HepG2 (cell line): ENCODE measurements around the gene GARIN6. TPM values are rescaled to one million over a fixed set of nuclear protein-coding genes. Genes with fewer than 3 reads are reported as not detected.

Experiments
- ATAC-seq: fragments of 200-7000 bp; cut with Tn5 transposase; 3 replicates; pipeline ENCODE4 v1.9.1; 2020; ENCODE audit warnings: mild to moderate bottlenecking, moderate library complexity
- BruUV-seq: library from RNA; stranded (reverse); fragments of 400-500 nt; replicated peaks from 2 replicates; lab custom pipeline; 2021; lab: Mats Ljungman, UMichigan
- CTCF ChIA-PET: fragments of 300-600 bp; formaldehyde crosslinking; extraction: SDS; loops from one replicate; lab custom pipeline; 2021; ENCODE audit warnings: low total read pairs, inconsistent platforms, low intra/inter-chr PET ratio; lab: Yijun Ruan, JAX
- POLR2A ChIA-PET: fragments of 350-600 bp; sonication (Branson Sonifier 250); formaldehyde crosslinking; loops from one replicate; lab custom pipeline; 2020; ENCODE audit warnings: antibody characterized with exemption, inconsistent platforms; lab: Yijun Ruan, JAX
- DNase-seq: peaks from one replicate; pipeline ENCODE4 v3.0.0-alpha.2; 2015; ENCODE audit warnings: low spot score
- FAIRE-seq: peaks from 3 replicates; lab custom pipeline; 2011; peaks lifted over from hg19 to GRCh38; lab: Jason Lieb, UNC
- H2AFZ ChIP-seq: one replicate; pipeline ENCODE4 v1.6.1; 2011; ENCODE audit warnings: low read length, inconsistent platforms
- H3K27ac ChIP-seq: fragments of 300-600 bp; 3 replicates; pipeline ENCODE4 v1.8.0; 2011; ENCODE audit warnings: mixed run types, mild to moderate bottlenecking, mixed read lengths, low read length, inconsistent platforms; ENCODE audit not compliant: insufficient read depth; ENCODE audit errors: extremely low read length
- H3K27me3 ChIP-seq, 2 experiments: fragments of 200-600 bp in 1 of 2; 2 replicates in 1 of 2; 3 replicates in 1 of 2; pipeline versions ENCODE4 v1.6.0 to v1.8.0; 2011; ENCODE audit warnings: low read length in 2 of 2, mild to moderate bottlenecking in 2 of 2, moderate library complexity in 2 of 2, inconsistent platforms in 1 of 2; ENCODE audit not compliant: insufficient read depth in 2 of 2, control insufficient read depth in 1 of 2
- H3K36me3 ChIP-seq, 2 experiments: fragments of 200-600 bp in 1 of 2; replicated peaks in 1 of 2; 2 replicates in 1 of 2; 3 replicates in 1 of 2; pipeline versions ENCODE4 v1.5.1 to v1.8.0; 2011; ENCODE audit warnings: low read length in 2 of 2, inconsistent platforms in 1 of 2; ENCODE audit not compliant: insufficient read depth in 2 of 2, control insufficient read depth in 1 of 2
- H3K4me1 ChIP-seq: 2 replicates; pipeline ENCODE4 v1.5.1; 2012; ENCODE audit warnings: low read length, inconsistent platforms; ENCODE audit not compliant: insufficient read depth
- H3K4me2 ChIP-seq: 2 replicates; pipeline ENCODE4 v1.6.0; 2011; ENCODE audit warnings: low read depth, low read length, inconsistent platforms
- H3K4me3 ChIP-seq, 3 experiments: fragments of 200-600 bp in 1 of 3; sonication (generic), shearing (Covaris generic) in 1 of 3; replicated peaks in 1 of 3; 2 replicates each; pipeline ENCODE4 v1.5.1; 2011 to 2016; ENCODE audit warnings: low read length in 3 of 3, inconsistent platforms in 2 of 3, low read depth in 2 of 3, mild to moderate bottlenecking in 2 of 3, control low read depth in 1 of 3, mixed read lengths in 1 of 3; ENCODE audit not compliant: insufficient read depth in 1 of 3
- H3K79me2 ChIP-seq: one replicate; pipeline ENCODE4 v1.6.1; 2011; ENCODE audit warnings: low read length, inconsistent platforms; ENCODE audit not compliant: insufficient read depth
- H3K9ac ChIP-seq: 2 replicates; pipeline ENCODE4 v1.6.0; 2011; ENCODE audit warnings: mild to moderate bottlenecking, low read depth, low read length, inconsistent platforms; ENCODE audit not compliant: insufficient read depth
- H3K9me3 ChIP-seq: 2 replicates; pipeline ENCODE4 v1.5.1; 2012; ENCODE audit warnings: mild to moderate bottlenecking, low read length
- H4K20me1 ChIP-seq: 2 replicates; pipeline ENCODE4 v1.6.0; 2011; ENCODE audit warnings: inconsistent platforms, mild to moderate bottlenecking, low read length, moderate library complexity; ENCODE audit not compliant: insufficient read depth
- CEBPG ChIP-seq: IDR thresholded peaks from 2 replicates; pipeline ENCODE4 v1.6.1; 2016
- FOXO1 ChIP-seq: sonication (generic); formaldehyde crosslinking; IDR thresholded peaks from 2 replicates; pipeline ENCODE4 v1.4.0; 2020; ENCODE audit warnings: missing genetic modification reagents
- HOXD1 ChIP-seq: sonication (generic); formaldehyde crosslinking; IDR thresholded peaks from 2 replicates; pipeline ENCODE4 v1.5.0; 2020; ENCODE audit warnings: missing genetic modification reagents
- MIER2 ChIP-seq: IDR thresholded peaks from 2 replicates; pipeline ENCODE4 v1.6.1; 2016; ENCODE audit warnings: missing biosample characterization, missing genetic modification reagents
- MIER3 ChIP-seq: IDR thresholded peaks from 2 replicates; pipeline ENCODE4 v1.6.1; 2016; ENCODE audit warnings: missing compliant biosample characterization, borderline replicate concordance
- SP140L ChIP-seq: sonication (generic); formaldehyde crosslinking; IDR thresholded peaks from 2 replicates; pipeline ENCODE4 v1.4.0; 2020; ENCODE audit warnings: missing genetic modification reagents, borderline replicate concordance
- SRF ChIP-seq: IDR thresholded peaks from 2 replicates; pipeline ENCODE4 v1.6.1; 2011; ENCODE audit warnings: mild to moderate bottlenecking, low read depth, low read length, moderate library complexity
- ZNF101 ChIP-seq: sonication (generic); formaldehyde crosslinking; IDR thresholded peaks from 2 replicates; pipeline ENCODE4 v1.4.0; 2020; ENCODE audit warnings: mild to moderate bottlenecking, low read depth, missing genetic modification reagents, borderline replicate concordance
- ZNF644 ChIP-seq: IDR thresholded peaks from 2 replicates; pipeline ENCODE4 v1.6.1; 2016; ENCODE audit warnings: low read depth
- ZNF747 ChIP-seq: sonication (generic); formaldehyde crosslinking; IDR thresholded peaks from 2 replicates; pipeline ENCODE4 v1.8.1; 2023; ENCODE audit warnings: missing genetic modification reagents, mild to moderate bottlenecking, borderline replicate concordance
- WGBS: methylation state at CpG from one replicate; pipeline ENCODE4 v1.1.6; 2017; ENCODE audit warnings: low lambda C conversion rate; 5-methylcytosine and 5-hydroxymethylcytosine counted together
- in situ Hi-C: cut with HindIII; loops from 2 replicates; pipeline ENCODE4 v1.10.0; 2017; ENCODE audit warnings: low pct_unique_long_range_greater_than_20kb; ENCODE audit not compliant: extremely low pct_ligation_motif_present
- intact Hi-C: fragments of 100-400 bp; cut with micrococcal nuclease; formaldehyde crosslinking; loops from one replicate; pipeline ENCODE4 v1.10.0; 2022; ENCODE audit not compliant: unreplicated experiment
- polyA plus RNA-seq, 8 experiments: library from polyadenylated mRNA; depleted of rRNA in 3 of 8; stranded (reverse) in 7 of 8; unstranded in 1 of 8; fragments of >200 nt; fragmentation: Illumina TruSeq in 4 of 8; extraction: Trizol in 4 of 8; gene quantifications; 2 replicates each; pipeline versions ENCODE4 v1.2.1 to v1.2.3, GENCODE V29; 2011 to 2016; ENCODE audit warnings: low read depth in 4 of 8, missing spikeins in 1 of 8, mixed read lengths in 1 of 8; ENCODE audit not compliant: insufficient read depth in 1 of 8
- total RNA-seq, 5 experiments: library from RNA; depleted of rRNA; stranded (reverse); fragments of >200 nt; fragmentation: Illumina TruSeq; extraction: Trizol; gene quantifications; 2 replicates each; pipeline ENCODE4 v1.2.3, GENCODE V29; 2016; ENCODE audit warnings: low read depth in 1 of 5
- TF ChIP-seq, protein P1 (sequence below): sonication (generic); formaldehyde crosslinking; IDR thresholded peaks from 2 replicates; pipeline ENCODE4 v1.8.0; 2022; ENCODE audit warnings: missing genetic modification reagents, mild to moderate bottlenecking, inconsistent platforms, borderline replicate concordance
- TF ChIP-seq, protein P2 (sequence below): sonication (generic); formaldehyde crosslinking; IDR thresholded peaks from 2 replicates; pipeline ENCODE4 v1.4.0; 2020; ENCODE audit warnings: missing genetic modification reagents
- TF ChIP-seq, protein P3 (sequence below): IDR thresholded peaks from 2 replicates; pipeline ENCODE4 v1.6.1; 2016; ENCODE audit warnings: low read depth, borderline replicate concordance

GARIN6 gene
- total and polyA plus RNA-seq, 2 of the 13 experiments (the other 11 are each of a cell fraction or from before 2014, with no cell fraction given), result not detected

DNA sequence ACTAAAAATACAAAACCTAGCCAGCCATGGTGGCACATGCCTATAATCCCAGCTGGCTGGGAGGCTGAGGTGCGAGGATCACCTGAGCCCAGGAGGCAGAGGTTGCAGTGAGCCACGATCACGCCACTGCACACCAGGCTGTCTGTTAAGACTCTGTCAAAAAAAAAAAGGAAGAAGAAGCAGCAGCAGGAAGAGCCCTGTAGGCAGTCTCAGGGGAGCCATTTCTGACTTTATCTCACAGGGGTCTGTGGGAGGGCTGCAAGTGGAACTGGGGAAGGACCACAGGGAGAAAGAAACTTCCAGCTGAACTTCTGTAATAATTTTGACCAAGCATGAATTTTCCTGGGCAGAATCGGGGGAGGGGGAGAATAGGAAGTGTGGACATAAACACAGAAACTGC is 32.7 kb downstream of the GARIN6 start (continued):
- TF ChIP-seq SP140L (CRISPR knock-in tag) (no peak), ZNF644 (CRISPR knock-in tag) (no peak), CEBPG (CRISPR knock-in tag) (no peak), HOXD1 (CRISPR knock-in tag) (no peak)

DNA sequence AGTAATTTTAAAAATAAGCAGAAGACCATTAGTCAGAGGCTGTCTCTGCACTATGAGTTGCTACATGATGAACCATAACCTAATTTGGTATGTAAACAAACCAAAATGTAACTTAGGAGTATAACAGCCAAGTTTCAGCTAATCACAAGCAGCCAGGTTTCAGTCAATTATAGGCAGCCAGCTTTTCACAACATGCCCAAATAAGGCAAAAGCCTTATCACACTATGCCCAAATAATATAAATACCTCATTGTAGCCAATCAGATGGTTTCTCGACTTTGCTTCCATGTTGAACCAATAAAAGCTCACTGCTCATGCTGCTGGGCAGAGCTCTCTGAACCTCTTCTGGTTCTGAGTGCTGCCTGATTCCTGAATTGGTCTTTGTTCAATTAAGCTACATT is 38.6 kb downstream of the GARIN6 start:
- Histone ChIP-seq H3K9me3 (no peaks in the 10 kb centered on the region), H4K20me1 (no peaks in the 10 kb centered on the region), H2AFZ (no peak overlapping the region), H3K27ac (no peak overlapping the region), H3K27me3 (no peaks in the 10 kb centered on the region), H3K4me3 (no peak overlapping the region), H3K79me2 (no peaks in the 10 kb centered on the region), H3K9ac (no peak overlapping the region), H3K36me3 (no peaks in the 10 kb centered on the region), H3K4me1 (no peaks in the 10 kb centered on the region), H3K4me2 (no peak overlapping the region)
- ATAC-seq, result no peak
- CTCF ChIA-PET, result no interaction called here
- POLR2A ChIA-PET, result no interaction called here
- in situ Hi-C loops, result no loop called here
- peak; percentile 41; the same call in 1 of the 2 replicates for TF ChIP-seq SRF
- TF ChIP-seq, protein P1, sequence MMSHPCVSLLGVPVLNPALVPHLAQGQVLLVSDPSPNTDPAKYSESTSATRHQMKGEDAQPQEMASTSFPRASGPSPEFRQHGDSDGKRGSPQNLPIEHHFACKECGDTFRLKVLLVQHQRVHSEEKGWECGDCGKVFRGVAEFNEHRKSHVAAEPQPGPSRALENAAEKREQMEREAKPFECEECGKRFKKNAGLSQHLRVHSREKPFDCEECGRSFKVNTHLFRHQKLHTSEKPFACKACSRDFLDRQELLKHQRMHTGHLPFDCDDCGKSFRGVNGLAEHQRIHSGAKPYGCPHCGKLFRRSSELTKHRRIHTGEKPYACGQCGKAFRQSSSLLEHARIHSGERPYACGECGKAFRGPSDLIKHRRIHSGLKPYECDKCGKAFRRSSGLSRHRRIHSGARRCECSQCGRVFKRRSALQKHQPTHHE (CRISPR knock-in tag), result no peak
- intact Hi-C loops, result no loop called here
- no peak for FAIRE-seq
- DNase-seq, result no peak
- no TSS peak for BruUV-seq
- 0% methylated on average over 1 of the region's 1 CpG for WGBS

DNA sequence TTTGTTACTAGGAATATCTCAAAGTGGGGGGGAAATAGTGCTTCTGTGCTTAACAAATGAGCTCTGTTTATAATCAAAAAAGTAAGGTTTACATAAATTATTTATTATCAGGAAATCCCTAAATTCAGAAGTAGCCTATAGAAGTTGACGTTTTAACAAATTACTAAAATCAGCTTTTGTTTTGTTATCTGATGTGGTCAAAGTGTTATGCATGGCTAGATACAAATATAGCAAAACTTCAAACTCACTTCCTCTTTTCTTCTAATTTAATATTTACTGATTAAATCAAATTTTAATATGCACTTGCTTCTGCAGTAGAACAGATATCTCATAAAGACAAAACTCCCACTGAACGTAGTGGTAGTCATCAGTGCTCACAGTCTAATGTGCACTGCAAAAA is 47.5 kb downstream of the GARIN6 start:
- DNase-seq, result no peak
- ChIA-PET CTCF (no interaction called here), POLR2A (no interaction called here)
- FAIRE-seq, result no peak
- WGBS, result 1% methylated on average over 2 of the region's 2 CpGs
- no peak overlapping the region for H3K9ac ChIP-seq
- no peaks in the 10 kb centered on the region for H4K20me1 ChIP-seq
- H3K36me3 ChIP-seq, result no peaks in the 10 kb centered on the region
- in situ Hi-C loops, result no loop called here
- no peaks in the 10 kb centered on the region for H3K79me2 ChIP-seq
- no peaks in the 10 kb centered on the region for H3K9me3 ChIP-seq
- BruUV-seq, result no TSS peak
- intact Hi-C loops, result no loop called here
- H2AFZ ChIP-seq, result no peak overlapping the region
- no peak for ATAC-seq
- no peak overlapping the region for H3K27ac ChIP-seq
- H3K4me2 ChIP-seq, result no peak overlapping the region
- no peak overlapping the region for H3K4me3 ChIP-seq
- no peaks in the 10 kb centered on the region for H3K27me3 ChIP-seq
- no peaks in the 10 kb centered on the region for H3K4me1 ChIP-seq
- TF ChIP-seq, protein P2, sequence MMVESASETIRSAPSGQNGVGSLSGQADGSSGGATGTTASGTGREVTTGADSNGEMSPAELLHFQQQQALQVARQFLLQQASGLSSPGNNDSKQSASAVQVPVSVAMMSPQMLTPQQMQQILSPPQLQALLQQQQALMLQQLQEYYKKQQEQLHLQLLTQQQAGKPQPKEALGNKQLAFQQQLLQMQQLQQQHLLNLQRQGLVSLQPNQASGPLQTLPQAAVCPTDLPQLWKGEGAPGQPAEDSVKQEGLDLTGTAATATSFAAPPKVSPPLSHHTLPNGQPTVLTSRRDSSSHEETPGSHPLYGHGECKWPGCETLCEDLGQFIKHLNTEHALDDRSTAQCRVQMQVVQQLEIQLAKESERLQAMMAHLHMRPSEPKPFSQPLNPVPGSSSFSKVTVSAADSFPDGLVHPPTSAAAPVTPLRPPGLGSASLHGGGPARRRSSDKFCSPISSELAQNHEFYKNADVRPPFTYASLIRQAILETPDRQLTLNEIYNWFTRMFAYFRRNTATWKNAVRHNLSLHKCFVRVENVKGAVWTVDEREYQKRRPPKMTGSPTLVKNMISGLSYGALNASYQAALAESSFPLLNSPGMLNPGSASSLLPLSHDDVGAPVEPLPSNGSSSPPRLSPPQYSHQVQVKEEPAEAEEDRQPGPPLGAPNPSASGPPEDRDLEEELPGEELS (CRISPR knock-in tag), result no peak
- TF ChIP-seq, protein P3, sequence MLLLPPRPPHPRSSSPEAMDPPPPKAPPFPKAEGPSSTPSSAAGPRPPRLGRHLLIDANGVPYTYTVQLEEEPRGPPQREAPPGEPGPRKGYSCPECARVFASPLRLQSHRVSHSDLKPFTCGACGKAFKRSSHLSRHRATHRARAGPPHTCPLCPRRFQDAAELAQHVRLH (CRISPR knock-in tag), result no peak
- TF ChIP-seq ZNF101 (CRISPR knock-in tag), result no peak
- TF ChIP-seq MIER2 (CRISPR knock-in tag), result no peak
- TF ChIP-seq MIER3, result no peak
- TF ChIP-seq ZNF747 (CRISPR knock-in tag), result no peak
- TF ChIP-seq FOXO1 (CRISPR knock-in tag), result no peak
